ENCODE data around the gene RAB11FIP2. TPM values are rescaled to one million over a fixed set of nuclear protein-coding genes. Genes with fewer than 3 reads are reported as not detected.
A peak's percentile ranks its signal among the peaks of the same experiment; 100 is the strongest.
"Not testable (repeated sequence)": the region's sequence is repeated elsewhere in the genome, so short reads cannot be mapped to it uniquely, and the experiment has no call there.

RAB11FIP2 gene
- 28.6 TPM for total RNA-seq
- 10 to 100 TPM; 11.0 to 23.0 (median 18.3) TPM for polyA plus RNA-seq (ENCODE audit: insufficient read depth in 1 of 8, insufficient read length in 8 of 8, low replicate concordance in 1 of 8)
- long read RNA-seq, donor 1, full-length matches to known transcripts: 2 of 2 reads
- long read RNA-seq, donor 1, partial matches to known transcripts: 0 of 2 reads
- long read RNA-seq, donor 1, other reads (novel, unspliced or antisense): 0 of 2 reads
- long read RNA-seq, donor 2: 0 reads
- long read RNA-seq, donor 3, full-length matches to known transcripts: 4 of 4 reads
- long read RNA-seq, donor 3, partial matches to known transcripts: 0 of 4 reads
- long read RNA-seq, donor 3, other reads (novel, unspliced or antisense): 0 of 4 reads
- long read RNA-seq, donor 4, full-length matches to known transcripts: 2 of 2 reads
- long read RNA-seq, donor 4, partial matches to known transcripts: 0 of 2 reads
- long read RNA-seq, donor 4, other reads (novel, unspliced or antisense): 0 of 2 reads
- long read RNA-seq, donor 5, full-length matches to known transcripts: 9 of 9 reads
- long read RNA-seq, donor 5, partial matches to known transcripts: 0 of 9 reads
- long read RNA-seq, donor 5, other reads (novel, unspliced or antisense): 0 of 9 reads
- long read RNA-seq, donor 6, full-length matches to known transcripts: 2 of 2 reads
- long read RNA-seq, donor 6, partial matches to known transcripts: 0 of 2 reads
- long read RNA-seq, donor 6, other reads (novel, unspliced or antisense): 0 of 2 reads
- long read RNA-seq, donor 7, full-length matches to known transcripts: 2 of 2 reads
- long read RNA-seq, donor 7, partial matches to known transcripts: 0 of 2 reads
- long read RNA-seq, donor 7, other reads (novel, unspliced or antisense): 0 of 2 reads
- long read RNA-seq, donor 8, full-length matches to known transcripts: 1 of 1 reads
- long read RNA-seq, donor 8, partial matches to known transcripts: 0 of 1 reads
- long read RNA-seq, donor 8, other reads (novel, unspliced or antisense): 0 of 1 reads
- long read RNA-seq, donor 9, full-length matches to known transcripts: 4 of 4 reads
- long read RNA-seq, donor 9, partial matches to known transcripts: 0 of 4 reads
- long read RNA-seq, donor 9, other reads (novel, unspliced or antisense): 0 of 4 reads
- long read RNA-seq, donor 10, full-length matches to known transcripts: 2 of 2 reads
- long read RNA-seq, donor 10, partial matches to known transcripts: 0 of 2 reads
- long read RNA-seq, donor 10, other reads (novel, unspliced or antisense): 0 of 2 reads
- long read RNA-seq, donor 11, full-length matches to known transcripts: 2 of 2 reads
- long read RNA-seq, donor 11, partial matches to known transcripts: 0 of 2 reads
- long read RNA-seq, donor 11, other reads (novel, unspliced or antisense): 0 of 2 reads

GRCh38 chr10:118046395-118047156 lies at the start of gene RAB11FIP2:
TSS of gene RAB11FIP2 (minus strand) at chr10:118046941. CDS start at chr10:118046163, 778 bp downstream.
- Histone ChIP-seq H3K27me3 (ENCODE audit: control insufficient read depth, insufficient read depth, low read length) (no peaks in the 10 kb centered on the region), H3K27ac (ENCODE audit: low read length) (peak within 1 kb of the TSS; percentile 89), H3K9me3 (replicated peaks; ENCODE audit: control insufficient read depth, low read depth, low read length) (no peaks in the 10 kb centered on the region), H3K4me1 (ENCODE audit: control insufficient read depth, insufficient read depth, low read length) (peaks cover 11% of the 10 kb centered on the region), H3K36me3 (ENCODE audit: control insufficient read depth, insufficient read depth, low read length) (no peaks in the 10 kb centered on the region), H3K4me3 (ENCODE audit: low read length) (peak within 1 kb of the TSS; percentile 84)
- under 1% methylated on average over 69 of the region's 83 CpGs for WGBS (ENCODE audit: insufficient coverage)
- peak; percentile 96 for DNase-seq

- Histone ChIP-seq H3K36me3 (ENCODE audit: control insufficient read depth, insufficient read depth, low read length) (no peaks in the 10 kb centered on the region), H3K27ac (ENCODE audit: low read length) (no peak overlapping the region), H3K27me3 (ENCODE audit: control insufficient read depth, insufficient read depth, low read length) (no peaks in the 10 kb centered on the region), H3K9me3 (replicated peaks; ENCODE audit: control insufficient read depth, low read depth, low read length) (no peaks in the 10 kb centered on the region), H3K4me3 (ENCODE audit: low read length) (no peak overlapping the region), H3K4me1 (ENCODE audit: control insufficient read depth, insufficient read depth, low read length) (no peaks in the 10 kb centered on the region)
- WGBS (ENCODE audit: insufficient coverage): no CpG with 5 or more reads among the region's 1 CpG
- DNase-seq: no peak
These were observed 49.3 kb upstream of the RAB11FIP2 start for GRCh38 chr10:118096022-118096421.

- H3K9me3 ChIP-seq (replicated peaks; ENCODE audit: control insufficient read depth, low read depth, low read length): no peaks in the 10 kb centered on the region
- H3K4me3 ChIP-seq (ENCODE audit: low read length): no peak overlapping the region
- no peaks in the 10 kb centered on the region for H3K4me1 ChIP-seq (ENCODE audit: control insufficient read depth, insufficient read depth, low read length)
- no peak overlapping the region for H3K27ac ChIP-seq (ENCODE audit: low read length)
- 100% methylated on average over 1 of the region's 1 CpG for WGBS (ENCODE audit: insufficient coverage)
- H3K27me3 ChIP-seq (ENCODE audit: control insufficient read depth, insufficient read depth, low read length): no peaks in the 10 kb centered on the region
- no peak for DNase-seq
- no peaks in the 10 kb centered on the region for H3K36me3 ChIP-seq (ENCODE audit: control insufficient read depth, insufficient read depth, low read length)
These were observed 45.5 kb upstream of the RAB11FIP2 start for GRCh38 chr10:118092209-118092608.

GRCh38 chr10:118080817-118081216 lies 34.1 kb upstream of the RAB11FIP2 start:
- no peaks in the 10 kb centered on the region for H3K27me3 ChIP-seq (ENCODE audit: control insufficient read depth, insufficient read depth, low read length)
- DNase-seq: no peak
- H3K9me3 ChIP-seq (replicated peaks; ENCODE audit: control insufficient read depth, low read depth, low read length): no peaks in the 10 kb centered on the region
- no peak overlapping the region for H3K27ac ChIP-seq (ENCODE audit: low read length)
- no peaks in the 10 kb centered on the region for H3K36me3 ChIP-seq (ENCODE audit: control insufficient read depth, insufficient read depth, low read length)
- no peak overlapping the region for H3K4me3 ChIP-seq (ENCODE audit: low read length)
- H3K4me1 ChIP-seq (ENCODE audit: control insufficient read depth, insufficient read depth, low read length): no peaks in the 10 kb centered on the region
- no CpG with 5 or more reads among the region's 4 CpGs for WGBS (ENCODE audit: insufficient coverage)

GRCh38 chr10:118076705-118077104 lies 30.0 kb upstream of the RAB11FIP2 start:
- no CpG with 5 or more reads among the region's 3 CpGs for WGBS (ENCODE audit: insufficient coverage)
- H3K4me3 ChIP-seq (ENCODE audit: low read length): no peak overlapping the region
- no peaks in the 10 kb centered on the region for H3K27me3 ChIP-seq (ENCODE audit: control insufficient read depth, insufficient read depth, low read length)
- DNase-seq: peak; percentile 88
- peak overlapping the region; percentile 23 for H3K27ac ChIP-seq (ENCODE audit: low read length)
- H3K4me1 ChIP-seq (ENCODE audit: control insufficient read depth, insufficient read depth, low read length): no peaks in the 10 kb centered on the region
- H3K36me3 ChIP-seq (ENCODE audit: control insufficient read depth, insufficient read depth, low read length): no peaks in the 10 kb centered on the region
- no peaks in the 10 kb centered on the region for H3K9me3 ChIP-seq (replicated peaks; ENCODE audit: control insufficient read depth, low read depth, low read length)

GRCh38 chr10:118072840-118073239 lies 26.1 kb upstream of the RAB11FIP2 start:
- no peaks in the 10 kb centered on the region for H3K9me3 ChIP-seq (replicated peaks; ENCODE audit: control insufficient read depth, low read depth, low read length)
- DNase-seq: no peak
- H3K4me3 ChIP-seq (ENCODE audit: low read length): no peak overlapping the region
- H3K36me3 ChIP-seq (ENCODE audit: control insufficient read depth, insufficient read depth, low read length): no peaks in the 10 kb centered on the region
- H3K27ac ChIP-seq (ENCODE audit: low read length): no peak overlapping the region
- no peaks in the 10 kb centered on the region for H3K4me1 ChIP-seq (ENCODE audit: control insufficient read depth, insufficient read depth, low read length)
- H3K27me3 ChIP-seq (ENCODE audit: control insufficient read depth, insufficient read depth, low read length): no peaks in the 10 kb centered on the region
- no CpG with 5 or more reads among the region's 1 CpG for WGBS (ENCODE audit: insufficient coverage)

- H3K27ac ChIP-seq (ENCODE audit: low read length); DNase-seq; H3K27me3 ChIP-seq (ENCODE audit: control insufficient read depth, insufficient read depth, low read length); H3K36me3 ChIP-seq (ENCODE audit: control insufficient read depth, insufficient read depth, low read length); H3K9me3 ChIP-seq (replicated peaks; ENCODE audit: control insufficient read depth, low read depth, low read length); H3K4me3 ChIP-seq (ENCODE audit: low read length); H3K4me1 ChIP-seq (ENCODE audit: control insufficient read depth, insufficient read depth, low read length): not testable (repeated sequence)
- no CpG with 5 or more reads among the region's 1 CpG for WGBS (ENCODE audit: insufficient coverage)
These were observed 20.6 kb upstream of the RAB11FIP2 start for GRCh38 chr10:118067389-118067788.

GRCh38 chr10:118062798-118063238 lies 16.1 kb upstream of the RAB11FIP2 start:
- Histone ChIP-seq H3K4me1 (ENCODE audit: control insufficient read depth, insufficient read depth, low read length) (no peaks in the 10 kb centered on the region), H3K27me3 (ENCODE audit: control insufficient read depth, insufficient read depth, low read length) (peaks cover 2% of the 10 kb centered on the region), H3K9me3 (replicated peaks; ENCODE audit: control insufficient read depth, low read depth, low read length) (no peaks in the 10 kb centered on the region), H3K4me3 (ENCODE audit: low read length) (no peak overlapping the region), H3K27ac (ENCODE audit: low read length) (no peak overlapping the region), H3K36me3 (ENCODE audit: control insufficient read depth, insufficient read depth, low read length) (no peaks in the 10 kb centered on the region)
- no peak for DNase-seq
- WGBS (ENCODE audit: insufficient coverage): 74% methylated on average over 4 of the region's 4 CpGs

- no peak for DNase-seq
- no CpG with 5 or more reads among the region's 1 CpG for WGBS (ENCODE audit: insufficient coverage)
These were observed 11.6 kb upstream of the RAB11FIP2 start for GRCh38 chr10:118058371-118058770.

More at GRCh38 chr10:118058371-118058770, 11.6 kb upstream of the RAB11FIP2 start:
- Histone ChIP-seq H3K4me3 (ENCODE audit: low read length) (no peak overlapping the region), H3K9me3 (replicated peaks; ENCODE audit: control insufficient read depth, low read depth, low read length) (no peaks in the 10 kb centered on the region), H3K4me1 (ENCODE audit: control insufficient read depth, insufficient read depth, low read length) (no peaks in the 10 kb centered on the region), H3K36me3 (ENCODE audit: control insufficient read depth, insufficient read depth, low read length) (no peaks in the 10 kb centered on the region), H3K27me3 (ENCODE audit: control insufficient read depth, insufficient read depth, low read length) (peaks cover 2% of the 10 kb centered on the region), H3K27ac (ENCODE audit: low read length) (no peak overlapping the region)

All from muscle of leg (tissue), 16 donors.